Measurements from ENCODE around the gene EPB41L4A. TPM values are rescaled to one million over a fixed set of nuclear protein-coding genes. Genes with fewer than 3 reads are reported as not detected.

EPB41L4A gene
- polyA plus RNA-seq, 1 donor from 2014 or later, result 7.4 TPM

GRCh38 chr5:112419986-112420864, 1.1 kb upstream of the EPB41L4A start:
- no peaks in the 10 kb centered on the region for H4K20me1 ChIP-seq (ENCODE audit: insufficient read depth)
- no peaks in the 10 kb centered on the region for H3K9me2 ChIP-seq (ENCODE audit: insufficient read depth, low read length)
- no peaks in the 10 kb centered on the region for H3K36me3 ChIP-seq (ENCODE audit: insufficient read depth, low read length)
- H3F3A ChIP-seq (ENCODE audit: insufficient read depth, low read length, poor library complexity, severe bottlenecking), result peaks cover 3% of the 10 kb centered on the region
- peak overlapping the region; percentile 58 for H3K4me2 ChIP-seq (ENCODE audit: low read length)
- H3K27me3 ChIP-seq (ENCODE audit: insufficient read depth, low read depth, low read length), result peaks cover 20% of the 10 kb centered on the region
- H2AFZ ChIP-seq (ENCODE audit: low read depth, low read length), result peak overlapping the region; percentile 47
- no peak overlapping the region for H3K27ac ChIP-seq (ENCODE audit: low read length)
- no peaks in the 10 kb centered on the region for H3K9me3 ChIP-seq (ENCODE audit: low read length)
- H3K79me2 ChIP-seq (replicated peaks; ENCODE audit: insufficient read depth, low read length), result peaks cover 11% of the 10 kb centered on the region
- H3K9ac ChIP-seq (ENCODE audit: low read length), result peak overlapping the region; percentile 62
- TF ChIP-seq REST (IDR thresholded peaks at IDR 0.05; ENCODE audit: borderline replicate concordance) (peak; percentile 19), TAF1 (IDR thresholded peaks at IDR 0.05; ENCODE audit: low read depth) (no peak), EZH2 (IDR thresholded peaks at IDR 0.05; ENCODE audit: borderline replicate concordance, insufficient read depth, low read length, poor library complexity, severe bottlenecking) (no peak), POLR2AphosphoS5 (IDR thresholded peaks at IDR 0.05) (no peak), SMC3 (conservative IDR thresholded peaks at IDR 0.05; ENCODE audit: poor library complexity) (peak; percentile 97), RAD21 (conservative IDR thresholded peaks at IDR 0.05) (peak; percentile 97), MXI1 (conservative IDR thresholded peaks at IDR 0.05; ENCODE audit: poor library complexity, severe bottlenecking) (peak; percentile 79), EP300 (conservative IDR thresholded peaks at IDR 0.05; ENCODE audit: poor library complexity, severe bottlenecking) (no peak)
- TF ChIP-seq, protein P1, sequence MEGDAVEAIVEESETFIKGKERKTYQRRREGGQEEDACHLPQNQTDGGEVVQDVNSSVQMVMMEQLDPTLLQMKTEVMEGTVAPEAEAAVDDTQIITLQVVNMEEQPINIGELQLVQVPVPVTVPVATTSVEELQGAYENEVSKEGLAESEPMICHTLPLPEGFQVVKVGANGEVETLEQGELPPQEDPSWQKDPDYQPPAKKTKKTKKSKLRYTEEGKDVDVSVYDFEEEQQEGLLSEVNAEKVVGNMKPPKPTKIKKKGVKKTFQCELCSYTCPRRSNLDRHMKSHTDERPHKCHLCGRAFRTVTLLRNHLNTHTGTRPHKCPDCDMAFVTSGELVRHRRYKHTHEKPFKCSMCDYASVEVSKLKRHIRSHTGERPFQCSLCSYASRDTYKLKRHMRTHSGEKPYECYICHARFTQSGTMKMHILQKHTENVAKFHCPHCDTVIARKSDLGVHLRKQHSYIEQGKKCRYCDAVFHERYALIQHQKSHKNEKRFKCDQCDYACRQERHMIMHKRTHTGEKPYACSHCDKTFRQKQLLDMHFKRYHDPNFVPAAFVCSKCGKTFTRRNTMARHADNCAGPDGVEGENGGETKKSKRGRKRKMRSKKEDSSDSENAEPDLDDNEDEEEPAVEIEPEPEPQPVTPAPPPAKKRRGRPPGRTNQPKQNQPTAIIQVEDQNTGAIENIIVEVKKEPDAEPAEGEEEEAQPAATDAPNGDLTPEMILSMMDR (IDR thresholded peaks at IDR 0.05; ENCODE audit: poor library complexity, severe bottlenecking), result peak; percentile 96
- H3K4me3 ChIP-seq (ENCODE audit: low read length), result peak overlapping the region; percentile 88

- peaks cover 3% of the 10 kb centered on the region for H3F3A ChIP-seq (ENCODE audit: insufficient read depth, low read length, poor library complexity, severe bottlenecking)
- H4K20me1 ChIP-seq (ENCODE audit: insufficient read depth), result no peaks in the 10 kb centered on the region
- H3K4me3 ChIP-seq (ENCODE audit: low read length), result peak overlapping the region; percentile 88
- no peak overlapping the region for H3K27ac ChIP-seq (ENCODE audit: low read length)
- peak overlapping the region; percentile 47 for H2AFZ ChIP-seq (ENCODE audit: low read depth, low read length)
- peaks cover 20% of the 10 kb centered on the region for H3K27me3 ChIP-seq (ENCODE audit: insufficient read depth, low read depth, low read length)
- no peaks in the 10 kb centered on the region for H3K36me3 ChIP-seq (ENCODE audit: insufficient read depth, low read length)
- H3K4me2 ChIP-seq (ENCODE audit: low read length), result peak overlapping the region; percentile 59
- H3K9me3 ChIP-seq (ENCODE audit: low read length), result no peaks in the 10 kb centered on the region
- TF ChIP-seq SMC3 (conservative IDR thresholded peaks at IDR 0.05; ENCODE audit: poor library complexity), result no peak
- TF ChIP-seq MXI1 (conservative IDR thresholded peaks at IDR 0.05; ENCODE audit: poor library complexity, severe bottlenecking), result peak; percentile 22
- H3K9ac ChIP-seq (ENCODE audit: low read length), result peak overlapping the region; percentile 62
- peaks cover 11% of the 10 kb centered on the region for H3K79me2 ChIP-seq (replicated peaks; ENCODE audit: insufficient read depth, low read length)
- H3K9me2 ChIP-seq (ENCODE audit: insufficient read depth, low read length), result no peaks in the 10 kb centered on the region
These were observed 366 bp downstream of the EPB41L4A start for GRCh38 chr5:112418659-112419163.

Data from neural cell (in vitro differentiated cells).